ENCODE measurements around the gene SORT1. TPM values are rescaled to one million over a fixed set of nuclear protein-coding genes. Genes with fewer than 3 reads are reported as not detected.
A peak's percentile ranks its signal among the peaks of the same experiment; 100 is the strongest.

The SORT1 gene
- total and polyA plus RNA-seq, 2 of the 13 experiments (the other 11 are each of a cell fraction or from before 2014, with no cell fraction given): 32.4 to 93.0 TPM

- TF ChIP-seq ZBED4 (CRISPR knock-in tag; IDR thresholded peaks at IDR 0.05; ENCODE audit: borderline replicate concordance): peak; percentile 69; the same call in 1 of the 2 replicates
- TF ChIP-seq IRF2 (CRISPR knock-in tag; IDR thresholded peaks at IDR 0.05): peak; percentile 80; the same call in 1 of the 2 replicates
- 0 out of 2 replicates have a peak, but pooled peaks have one; percentile 24 for TF ChIP-seq ZNF569 (CRISPR knock-in tag; IDR thresholded peaks at IDR 0.05; ENCODE audit: borderline replicate concordance)
- peak; percentile 93 for TF ChIP-seq RAD21 (CRISPR knock-in tag; IDR thresholded peaks at IDR 0.05)
- TF ChIP-seq KLF15 (CRISPR knock-in tag; IDR thresholded peaks at IDR 0.05; ENCODE audit: borderline replicate concordance): no peak
- no peak; the same call in 1 of the 2 replicates for TF ChIP-seq ZBTB20 (CRISPR knock-in tag; IDR thresholded peaks at IDR 0.05; ENCODE audit: borderline replicate concordance, low read depth)
- no peak for TF ChIP-seq ZNF513 (CRISPR knock-in tag; conservative IDR thresholded peaks at IDR 0.05)
- no peak for TF ChIP-seq ZSCAN20 (CRISPR knock-in tag; IDR thresholded peaks at IDR 0.05; ENCODE audit: borderline replicate concordance)
- TF ChIP-seq ZNF280D (CRISPR knock-in tag; IDR thresholded peaks at IDR 0.05): no peak
- TF ChIP-seq ZNF329 (CRISPR knock-in tag; IDR thresholded peaks at IDR 0.05; ENCODE audit: low read depth): no peak
- TF ChIP-seq MTA1 (CRISPR knock-in tag; IDR thresholded peaks at IDR 0.05; ENCODE audit: borderline replicate concordance): peak; percentile 19; the same call in 1 of the 2 replicates
- no peak; the same call in 1 of the 2 replicates for TF ChIP-seq ARID5B (CRISPR knock-in tag; IDR thresholded peaks at IDR 0.05)
- TF ChIP-seq SNAPC5 (CRISPR knock-in tag; IDR thresholded peaks at IDR 0.05; ENCODE audit: borderline replicate concordance): no peak
- no peak for TF ChIP-seq JUNB (CRISPR knock-in tag; IDR thresholded peaks at IDR 0.05; ENCODE audit: borderline replicate concordance)
Observed at GRCh38 chr1:109277434-109278204, 120.1 kb downstream of the SORT1 start (continued).
